ENCODE data around the gene RTN1.

RTN1 gene

DNA sequence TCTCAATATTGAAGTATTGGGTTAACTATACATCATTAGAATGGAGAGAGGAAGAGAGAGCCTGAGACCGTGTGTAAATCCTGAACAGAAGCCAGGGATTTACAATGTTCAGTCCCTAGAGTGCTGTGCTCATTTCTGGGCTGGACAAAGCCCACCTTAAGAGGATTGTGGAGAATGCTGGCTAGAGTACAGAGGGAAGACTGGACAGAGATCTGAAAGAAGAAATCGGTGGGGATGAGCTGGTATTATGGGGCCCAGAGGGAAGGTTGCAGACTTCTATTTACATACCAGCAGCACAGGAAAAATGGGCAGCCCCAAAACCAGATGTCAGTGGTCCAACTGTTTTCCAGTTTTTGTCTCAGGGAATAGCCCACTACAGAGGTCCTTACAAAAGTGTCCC is 42.3 kb downstream of the RTN1 start:
- H3K4me3 ChIP-seq (ENCODE audit: low read depth, low read length) = no peak overlapping the region
- no peak for DNase-seq (ENCODE audit: low read depth)
- TF ChIP-seq, protein P1, sequence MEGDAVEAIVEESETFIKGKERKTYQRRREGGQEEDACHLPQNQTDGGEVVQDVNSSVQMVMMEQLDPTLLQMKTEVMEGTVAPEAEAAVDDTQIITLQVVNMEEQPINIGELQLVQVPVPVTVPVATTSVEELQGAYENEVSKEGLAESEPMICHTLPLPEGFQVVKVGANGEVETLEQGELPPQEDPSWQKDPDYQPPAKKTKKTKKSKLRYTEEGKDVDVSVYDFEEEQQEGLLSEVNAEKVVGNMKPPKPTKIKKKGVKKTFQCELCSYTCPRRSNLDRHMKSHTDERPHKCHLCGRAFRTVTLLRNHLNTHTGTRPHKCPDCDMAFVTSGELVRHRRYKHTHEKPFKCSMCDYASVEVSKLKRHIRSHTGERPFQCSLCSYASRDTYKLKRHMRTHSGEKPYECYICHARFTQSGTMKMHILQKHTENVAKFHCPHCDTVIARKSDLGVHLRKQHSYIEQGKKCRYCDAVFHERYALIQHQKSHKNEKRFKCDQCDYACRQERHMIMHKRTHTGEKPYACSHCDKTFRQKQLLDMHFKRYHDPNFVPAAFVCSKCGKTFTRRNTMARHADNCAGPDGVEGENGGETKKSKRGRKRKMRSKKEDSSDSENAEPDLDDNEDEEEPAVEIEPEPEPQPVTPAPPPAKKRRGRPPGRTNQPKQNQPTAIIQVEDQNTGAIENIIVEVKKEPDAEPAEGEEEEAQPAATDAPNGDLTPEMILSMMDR (conservative IDR thresholded peaks at IDR 0.05; ENCODE audit: low read depth, low read length) = no peak

DNA sequence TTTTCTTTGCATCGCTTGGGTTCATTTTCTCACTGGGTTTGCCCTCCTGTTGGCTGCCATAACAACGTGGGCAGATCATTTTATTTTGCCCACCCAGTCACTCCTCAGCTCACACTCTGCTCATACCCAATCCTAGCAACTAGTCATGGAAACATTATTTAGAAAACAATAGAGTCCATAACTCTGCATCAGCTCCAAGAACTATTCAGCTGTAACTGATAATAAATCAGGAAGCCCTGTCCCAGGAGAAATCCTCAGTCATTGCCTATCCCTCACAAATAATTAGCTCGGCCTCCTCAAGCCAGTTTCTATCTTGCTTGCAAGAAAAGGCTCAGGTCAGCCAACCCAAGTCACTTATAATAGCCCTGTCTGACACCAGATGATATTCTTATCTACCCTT is 43.2 kb downstream of the RTN1 start:
- DNase-seq (ENCODE audit: low read depth) = no peak
- TF ChIP-seq, protein P1 (conservative IDR thresholded peaks at IDR 0.05; ENCODE audit: low read depth, low read length) = no peak
- H3K4me3 ChIP-seq (ENCODE audit: low read depth, low read length) = no peak overlapping the region

DNA sequence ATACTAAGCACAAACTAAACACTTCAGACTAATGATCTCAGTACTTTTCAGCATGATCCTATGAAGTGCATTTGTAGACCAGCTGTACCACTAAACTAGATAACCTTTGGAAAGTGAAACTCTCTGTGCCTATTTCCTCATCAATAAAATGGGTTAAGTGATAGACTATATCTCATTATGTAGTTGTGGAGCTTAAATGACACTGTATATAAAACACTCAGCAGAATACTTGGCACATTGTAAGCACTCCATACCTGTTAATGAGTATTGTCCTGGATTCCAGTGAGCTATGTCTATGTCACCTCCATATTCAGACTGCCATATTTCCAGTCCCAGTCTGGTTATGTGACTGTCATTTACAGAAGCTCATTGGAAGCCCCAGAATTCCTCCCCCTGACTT is 44.4 kb downstream of the RTN1 start:
- TF ChIP-seq, protein P1 (conservative IDR thresholded peaks at IDR 0.05; ENCODE audit: low read depth, low read length) = no peak
- DNase-seq (ENCODE audit: low read depth) = no peak
- H3K4me3 ChIP-seq (ENCODE audit: low read depth, low read length) = no peak overlapping the region

DNA sequence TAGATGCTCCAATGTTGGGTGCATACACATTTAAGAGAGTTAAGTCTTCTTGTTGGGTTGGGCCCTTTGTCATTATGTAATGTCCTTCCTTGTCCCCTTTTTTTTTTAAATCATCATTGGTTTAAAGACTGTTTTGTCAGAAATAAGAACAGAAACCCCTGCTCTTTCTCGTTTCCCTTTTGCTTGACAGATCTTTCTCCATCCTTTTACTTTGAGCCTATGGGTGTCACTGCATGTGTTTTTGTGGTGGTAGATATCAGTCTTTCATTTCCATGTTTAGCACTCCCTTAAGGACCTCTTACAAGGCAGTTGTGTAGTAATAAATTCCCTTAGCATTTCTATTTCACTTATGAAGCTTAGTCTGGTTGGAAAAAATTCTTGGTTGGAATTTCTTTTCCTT is 47.4 kb downstream of the RTN1 start:
- H3K4me3 ChIP-seq (ENCODE audit: low read depth, low read length) = no peak overlapping the region
- TF ChIP-seq, protein P1 (conservative IDR thresholded peaks at IDR 0.05; ENCODE audit: low read depth, low read length) = no peak
- DNase-seq (ENCODE audit: low read depth) = no peak

DNA sequence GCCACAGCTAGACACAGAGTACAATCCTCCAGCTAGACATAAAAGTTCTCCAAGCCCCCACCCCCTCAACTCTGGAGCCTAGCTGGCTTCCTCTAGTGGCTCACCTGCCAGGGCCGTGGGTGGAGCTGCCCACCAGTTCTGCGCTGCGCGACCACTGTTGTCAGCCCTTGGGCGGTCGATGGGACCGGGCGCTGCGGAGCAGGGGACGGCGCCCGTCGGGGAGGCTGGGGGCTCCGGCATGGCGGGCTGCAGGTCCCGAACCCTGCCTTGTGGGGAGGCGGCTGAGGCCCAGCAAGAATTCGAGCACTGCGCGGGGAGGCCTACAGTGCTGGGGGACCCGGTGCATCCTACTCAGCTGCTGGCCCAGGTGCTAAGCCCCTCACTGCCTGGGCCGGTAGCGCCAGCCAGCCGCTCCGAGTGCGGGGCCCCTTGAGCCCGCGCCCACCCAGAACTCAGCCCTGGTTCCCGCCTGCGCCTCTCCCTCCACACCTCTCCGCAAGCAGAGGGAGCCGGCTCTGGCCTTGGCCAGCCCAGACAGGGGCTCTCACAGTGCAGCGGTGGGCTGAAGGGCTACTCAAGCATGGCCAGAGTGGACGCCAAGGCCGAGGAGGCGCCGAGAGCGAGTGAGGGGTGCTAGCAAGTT is 51.0 kb downstream of the RTN1 start:
- no peak for DNase-seq (ENCODE audit: low read depth)
- TF ChIP-seq, protein P1 (conservative IDR thresholded peaks at IDR 0.05; ENCODE audit: low read depth, low read length) = no peak
- H3K4me3 ChIP-seq (ENCODE audit: low read depth, low read length) = no peak overlapping the region

DNA sequence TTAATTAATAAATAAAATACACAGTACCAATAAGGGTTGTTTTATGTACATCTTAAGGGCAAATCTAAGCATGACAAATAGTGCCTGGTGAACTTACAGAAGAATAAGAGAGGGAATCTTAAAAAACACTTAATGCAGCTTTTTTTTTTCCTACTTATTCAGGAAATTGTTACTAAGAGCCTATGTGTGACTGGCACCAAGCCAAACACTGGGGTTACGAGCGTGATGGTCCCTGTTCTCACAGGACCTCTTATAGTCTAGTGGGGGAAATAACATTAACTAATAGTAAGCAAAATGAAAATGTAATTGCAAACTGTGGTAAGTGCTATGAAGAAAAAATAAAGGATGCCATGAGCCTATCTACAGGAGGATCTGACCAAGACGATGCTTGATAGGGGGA is 53.6 kb downstream of the RTN1 start:
- TF ChIP-seq, protein P1 (conservative IDR thresholded peaks at IDR 0.05; ENCODE audit: low read depth, low read length) = no peak
- H3K4me3 ChIP-seq (ENCODE audit: low read depth, low read length) = no peak overlapping the region
- no peak for DNase-seq (ENCODE audit: low read depth)

DNA sequence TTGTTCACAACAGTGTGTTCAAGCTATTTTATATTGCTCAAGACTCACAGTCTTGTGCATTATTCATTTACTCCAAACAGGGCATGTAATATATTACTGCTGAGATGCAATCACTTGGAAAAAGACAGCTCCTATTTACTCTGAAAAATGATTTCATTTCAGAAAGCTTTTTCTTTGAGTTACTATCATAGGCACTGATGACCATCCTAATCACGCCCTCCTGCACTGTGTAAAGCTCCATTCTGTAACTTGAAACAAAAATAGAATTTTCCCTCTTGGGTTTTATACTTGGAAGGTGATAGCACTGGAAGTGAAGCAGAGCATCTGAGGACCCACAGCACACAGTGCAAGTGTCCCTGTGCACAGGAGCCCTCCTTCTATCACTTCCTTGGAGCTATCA is 55.6 kb downstream of the RTN1 start:
- no peak overlapping the region for H3K4me3 ChIP-seq (ENCODE audit: low read depth, low read length)
- TF ChIP-seq, protein P1 (conservative IDR thresholded peaks at IDR 0.05; ENCODE audit: low read depth, low read length) = no peak
- DNase-seq (ENCODE audit: low read depth) = no peak

Data from choroid plexus epithelial cell (primary cell).